Activated CD8-positive, alpha-beta T cell treated with anti-CD3 and anti-CD28 coated beads for 36 hours (primary cell): ENCODE data around the gene LYPD6. TPM values are rescaled to one million over a fixed set of nuclear protein-coding genes. Genes with fewer than 3 reads are reported as not detected.

ENCODE experiments used
- ATAC-seq: fragments of 200-7000 bp; cut with Tn5 transposase; one replicate; pipeline ENCODE4 v1.10.0; 2021; ENCODE audit warnings: mild to moderate bottlenecking, moderate library complexity
- CTCF ChIA-PET: fragments of 350-600 bp; sonication (Branson Sonifier 250); formaldehyde crosslinking; loops from one replicate; lab custom pipeline; 2021; ENCODE audit warnings: antibody characterized with exemption; lab: Charles Lee
- POLR2A ChIA-PET: fragments of 350-600 bp; sonication (Branson Sonifier 250); formaldehyde crosslinking; loops from one replicate; lab custom pipeline; 2021; ENCODE audit warnings: antibody characterized with exemption; lab: Charles Lee
- DNase-seq: peaks from one replicate; pipeline ENCODE4 v3.0.0-alpha.2; 2020
- H3K27ac Mint-ChIP-seq: one replicate; pipeline ENCODE4 v1.8.0; 2021; ENCODE audit warnings: mild to moderate bottlenecking, mixed read lengths
- H3K27me3 Mint-ChIP-seq: one replicate; pipeline ENCODE4 v1.8.0; 2021; ENCODE audit warnings: mixed read lengths
- H3K36me3 Mint-ChIP-seq: one replicate; pipeline ENCODE4 v1.8.0; 2021; ENCODE audit warnings: low read depth, mixed read lengths
- H3K4me1 Mint-ChIP-seq: one replicate; pipeline ENCODE4 v1.8.0; 2021; ENCODE audit warnings: low read depth, mixed read lengths
- H3K4me3 Mint-ChIP-seq: one replicate; pipeline ENCODE4 v1.8.0; 2021; ENCODE audit warnings: mild to moderate bottlenecking, moderate library complexity, mixed read lengths
- H3K9me3 Mint-ChIP-seq: one replicate; pipeline ENCODE4 v1.8.0; 2021; ENCODE audit warnings: mixed read lengths
- CTCF ChIP-seq: fragments of 200-600 bp; IDR thresholded peaks from one replicate; pipeline ENCODE4 v1.8.0; 2022; ENCODE audit warnings: antibody characterized with exemption, mild to moderate bottlenecking
- intact Hi-C: fragments of 100-400 bp; cut with micrococcal nuclease; formaldehyde crosslinking; loops from one replicate; pipeline ENCODE4 v1.10.0; 2022
- total RNA-seq, 2 experiments: library from RNA; stranded (reverse); gene quantifications; one replicate each; pipeline ENCODE4 v1.2.3, GENCODE V29; 2021

The LYPD6 gene
- total RNA-seq, 2 experiments from 2014 or later: not detected

GRCh38 chr2:149383340-149383739 is 53.0 kb downstream of the LYPD6 start:
- Mint-ChIP-seq H3K27ac (no peak overlapping the region), H3K4me3 (no peak overlapping the region), H3K27me3 (peaks cover 3% of the 10 kb centered on the region), H3K4me1 (no peaks in the 10 kb centered on the region), H3K9me3 (no peaks in the 10 kb centered on the region), H3K36me3 (no peaks in the 10 kb centered on the region)
- TF ChIP-seq CTCF: no peak
- ATAC-seq (no peak), DNase-seq (no peak)
- intact Hi-C loops: no loop called here
- ChIA-PET CTCF (no interaction called here), POLR2A (no interaction called here)

- Mint-ChIP-seq H3K27me3 (peaks cover 3% of the 10 kb centered on the region), H3K36me3 (no peaks in the 10 kb centered on the region), H3K4me3 (no peak overlapping the region), H3K9me3 (no peaks in the 10 kb centered on the region), H3K4me1 (no peaks in the 10 kb centered on the region), H3K27ac (no peak overlapping the region)
- no peak for TF ChIP-seq CTCF
- ATAC-seq (no peak), DNase-seq (no peak)
- intact Hi-C loops: no loop called here
- ChIA-PET CTCF (no interaction called here), POLR2A (no interaction called here)
Observed at GRCh38 chr2:149385350-149385749, 55.0 kb downstream of the LYPD6 start.

DNA sequence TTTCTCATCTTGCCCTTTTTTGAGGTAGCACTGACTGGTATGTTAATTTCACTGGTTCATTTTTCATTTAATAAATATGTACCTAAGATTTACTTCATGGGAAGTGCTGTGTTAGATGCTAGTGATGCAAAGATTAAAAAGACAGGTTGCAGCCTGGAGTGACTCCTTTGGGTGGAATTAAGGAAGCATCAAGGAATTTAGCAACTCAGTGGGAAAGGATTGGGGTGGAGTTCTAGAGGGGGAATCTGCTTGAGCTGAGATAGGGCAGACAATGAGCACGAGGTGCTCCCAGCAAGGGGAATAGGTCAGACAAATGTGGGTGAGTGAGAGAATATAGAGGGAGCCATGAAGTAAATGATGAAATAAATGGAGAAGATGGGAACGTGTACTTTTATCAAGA is 57.0 kb downstream of the LYPD6 start:
- intact Hi-C loops: no loop called here
- CTCF ChIA-PET: no interaction called here
- Mint-ChIP-seq H3K9me3 (no peaks in the 10 kb centered on the region), H3K4me3 (no peak overlapping the region), H3K36me3 (no peaks in the 10 kb centered on the region), H3K4me1 (no peaks in the 10 kb centered on the region), H3K27ac (no peak overlapping the region), H3K27me3 (peaks cover 3% of the 10 kb centered on the region)
- POLR2A ChIA-PET: no interaction called here
- no peak for TF ChIP-seq CTCF
- no peak for ATAC-seq
- no peak for DNase-seq

- ATAC-seq (no peak), DNase-seq (no peak)
- no peak for TF ChIP-seq CTCF
- H3K4me3 Mint-ChIP-seq: no peak overlapping the region
- no peaks in the 10 kb centered on the region for H3K36me3 Mint-ChIP-seq
- POLR2A ChIA-PET: interaction anchor here (0.7 kb wide), 1 partner anchor 64 kb away, joined by 3 read pairs; no protein-coding TSS in a partner anchor
- intact Hi-C loops: no loop called here
- no peaks in the 10 kb centered on the region for H3K9me3 Mint-ChIP-seq
- peaks cover 3% of the 10 kb centered on the region for H3K27me3 Mint-ChIP-seq
- CTCF ChIA-PET: no interaction called here
- no peak overlapping the region for H3K27ac Mint-ChIP-seq
- no peaks in the 10 kb centered on the region for H3K4me1 Mint-ChIP-seq
Observed at GRCh38 chr2:149388120-149388816, 57.9 kb downstream of the LYPD6 start.

GRCh38 chr2:149389506-149390167 is 59.2 kb downstream of the LYPD6 start:
- DNase-seq: no peak

More at GRCh38 chr2:149389506-149390167, 59.2 kb downstream of the LYPD6 start:
- H3K9me3 Mint-ChIP-seq: no peaks in the 10 kb centered on the region
- intact Hi-C loops: no loop called here
- CTCF ChIA-PET: interaction anchor here (1.3 kb wide), 1 partner anchor 373 kb away, joined by 4 read pairs; no protein-coding TSS in a partner anchor
- no peak for TF ChIP-seq CTCF
- POLR2A ChIA-PET: interaction anchor here (0.6 kb wide), 1 partner anchor 8 kb away, joined by 3 read pairs; no protein-coding TSS in a partner anchor
- no peak for ATAC-seq
- H3K27ac Mint-ChIP-seq: no peak overlapping the region
- no peak overlapping the region for H3K4me3 Mint-ChIP-seq
- no peaks in the 10 kb centered on the region for H3K4me1 Mint-ChIP-seq
- no peaks in the 10 kb centered on the region for H3K36me3 Mint-ChIP-seq
- H3K27me3 Mint-ChIP-seq: peaks cover 3% of the 10 kb centered on the region
